Measurements from ENCODE around the gene NUDCD2.
"Not testable (repeated sequence)": the region's sequence is repeated elsewhere in the genome, so short reads cannot be mapped to it uniquely, and the experiment has no call there.

NUDCD2 gene

DNA sequence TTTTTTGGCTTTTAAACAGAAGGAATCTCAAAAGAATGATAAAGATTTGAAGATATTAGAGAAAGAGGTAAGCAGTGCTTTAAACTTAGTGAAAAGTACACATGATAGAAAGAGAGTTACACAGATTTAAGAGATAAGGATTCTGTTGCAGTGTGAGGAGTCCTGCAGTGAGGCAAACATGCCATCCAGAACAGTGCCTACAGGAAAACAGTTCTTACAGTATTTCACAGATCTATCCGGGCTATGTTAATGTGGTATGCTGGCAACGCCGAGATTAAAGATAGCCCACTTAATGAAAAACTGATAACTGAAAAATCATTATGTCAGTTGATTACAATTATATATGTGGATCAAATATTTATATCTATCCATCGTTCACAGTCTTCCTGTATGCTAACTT, 7.8 kb upstream of the NUDCD2 start:
- DNase-seq (ENCODE audit: low spot score), result no peak

DNA sequence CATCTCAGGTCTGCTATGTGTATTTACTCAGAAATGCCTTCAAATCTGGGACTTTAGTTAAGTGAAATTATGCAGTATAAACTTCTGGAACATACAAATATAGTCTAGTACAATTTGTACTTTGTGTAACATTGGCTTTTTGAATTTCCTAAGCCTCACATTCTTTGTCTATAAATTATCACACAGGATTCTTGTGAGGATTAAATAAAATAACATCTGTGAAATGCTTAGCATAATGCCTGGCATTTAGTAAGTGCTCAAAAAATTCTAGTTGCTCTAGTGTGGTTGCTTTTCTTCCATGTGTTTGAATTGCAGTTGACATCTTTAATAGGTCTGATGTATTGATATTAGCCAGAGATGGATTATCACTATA, 3.1 kb upstream of the NUDCD2 start:
- no peak for DNase-seq (ENCODE audit: low spot score)

DNA sequence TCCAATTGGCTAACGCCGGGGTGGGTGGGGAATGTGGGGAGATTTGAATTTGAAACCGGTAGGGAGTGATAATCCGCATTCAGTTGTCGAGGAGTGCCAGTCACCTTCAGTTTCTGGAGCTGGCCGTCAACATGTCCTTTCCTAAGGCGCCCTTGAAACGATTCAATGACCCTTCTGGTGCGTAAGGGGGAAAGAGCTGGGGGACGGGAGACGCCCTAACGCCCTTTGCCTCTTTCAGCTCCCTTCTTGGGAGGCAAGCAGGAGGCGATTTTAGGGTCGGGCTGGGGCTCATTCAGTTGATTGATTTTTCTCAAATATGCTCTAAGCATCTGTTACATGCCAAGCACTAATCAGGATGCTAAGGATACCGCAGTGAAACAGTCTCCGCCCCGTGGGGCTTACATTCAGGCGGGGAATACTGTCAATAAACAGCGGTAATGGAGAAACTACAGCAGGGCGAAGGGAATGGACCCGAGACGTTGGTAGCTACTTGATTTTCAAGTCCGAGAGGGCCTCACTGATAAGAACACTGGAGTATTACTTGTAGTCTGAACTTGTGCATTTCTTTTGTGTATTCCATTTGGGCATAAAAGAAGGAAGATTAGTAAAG, 765 bp upstream of the NUDCD2 start, which contains the start of gene HMMR:
HMMR (plus strand) TSS at position 71 of the 610 bp plus-strand sequence; CDS start at position 132, 61 bp downstream.
- DNase-seq (ENCODE audit: low spot score), result no peak

DNA sequence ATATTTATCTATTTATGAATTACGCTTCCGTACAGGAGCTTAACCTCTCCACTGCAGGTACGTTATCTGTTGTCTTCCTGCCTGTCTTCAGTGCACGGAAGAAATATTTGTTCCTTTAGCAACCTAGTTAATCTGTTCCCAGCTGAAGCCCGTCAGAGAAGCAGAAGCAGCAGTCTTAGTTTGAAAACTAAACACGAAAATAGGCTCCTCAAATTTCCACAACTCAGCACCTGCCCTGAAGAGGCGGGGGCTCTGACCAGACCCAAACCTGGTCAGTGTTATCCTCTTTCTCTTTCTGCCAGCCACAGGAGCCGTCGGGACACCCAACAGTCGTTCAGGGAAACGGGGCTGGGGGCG, 462 bp downstream of the NUDCD2 start:
- no peak for DNase-seq (ENCODE audit: low spot score)

DNA sequence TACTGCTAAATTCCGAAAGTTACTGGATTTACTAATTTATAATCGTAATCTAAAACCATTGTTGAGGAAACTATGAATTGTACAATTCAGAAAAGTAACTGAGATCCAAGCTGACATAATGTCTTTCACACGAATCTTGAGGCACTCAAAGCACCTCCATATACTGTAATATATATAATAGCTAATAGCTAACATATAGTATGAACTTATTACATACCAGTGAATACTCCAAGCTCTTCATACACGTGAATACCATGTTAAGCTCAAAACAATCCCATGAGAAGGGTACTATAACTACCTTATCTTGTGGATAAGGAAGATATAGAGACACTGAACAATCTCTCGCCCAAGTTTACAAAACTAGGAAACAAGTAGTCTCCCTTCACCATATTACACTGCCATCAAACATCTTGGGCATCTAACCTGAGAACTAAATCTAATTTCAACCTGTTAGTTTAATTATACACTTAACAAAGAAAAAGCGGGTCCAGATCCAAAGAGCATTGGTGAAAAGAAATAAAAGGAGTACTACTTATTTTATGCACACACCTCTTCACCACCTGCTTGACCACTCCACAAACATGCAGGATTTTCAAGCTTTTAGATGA, 1.0 kb downstream of the NUDCD2 start:
- no peak for DNase-seq (ENCODE audit: low spot score)

DNA sequence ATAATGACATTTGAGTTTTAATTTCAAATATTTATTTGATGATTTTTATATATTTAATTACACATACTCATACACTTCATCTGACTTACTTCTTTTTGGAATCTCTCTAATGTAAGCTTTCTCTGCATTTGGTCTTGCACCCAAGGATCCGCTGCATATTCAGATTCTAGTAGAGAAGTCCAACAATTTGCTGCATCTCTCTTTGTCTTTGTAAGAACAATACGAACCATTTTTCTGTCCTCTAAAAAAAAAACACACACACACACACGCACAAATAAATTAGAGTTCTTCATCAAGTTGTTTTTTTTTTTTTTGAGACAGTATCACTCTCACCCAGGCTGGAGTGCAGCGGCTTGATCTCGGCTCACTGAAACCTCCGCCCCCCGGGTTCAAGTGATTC, 3.1 kb downstream of the NUDCD2 start:
- no peak for DNase-seq (ENCODE audit: low spot score)

DNA sequence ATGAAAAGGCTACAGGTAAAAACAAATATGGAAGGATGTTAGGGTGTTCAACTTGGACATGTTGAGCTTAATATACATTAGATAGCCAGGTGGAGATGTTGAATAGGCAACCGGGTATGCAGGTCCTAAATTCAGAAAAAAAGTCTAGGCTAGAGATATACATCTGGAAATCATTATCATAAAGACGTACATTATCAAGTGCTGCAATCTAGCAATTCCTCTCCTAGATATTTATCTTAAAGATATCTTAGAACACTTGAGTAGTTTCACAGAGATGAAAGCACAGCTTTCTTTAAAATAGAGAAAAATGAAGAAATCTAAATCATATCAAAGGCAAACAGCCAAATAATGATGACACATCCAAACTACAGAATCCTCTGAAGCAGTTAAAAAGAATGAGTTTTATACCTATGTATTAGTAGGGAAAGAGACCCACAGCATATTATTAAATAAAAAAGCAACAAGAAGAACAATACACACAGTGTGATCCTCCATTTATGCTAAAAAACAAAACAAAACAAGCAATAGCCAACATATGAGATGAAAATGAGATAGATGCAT, 3.8 kb downstream of the NUDCD2 start:
- no peak for DNase-seq (ENCODE audit: low spot score)

DNA sequence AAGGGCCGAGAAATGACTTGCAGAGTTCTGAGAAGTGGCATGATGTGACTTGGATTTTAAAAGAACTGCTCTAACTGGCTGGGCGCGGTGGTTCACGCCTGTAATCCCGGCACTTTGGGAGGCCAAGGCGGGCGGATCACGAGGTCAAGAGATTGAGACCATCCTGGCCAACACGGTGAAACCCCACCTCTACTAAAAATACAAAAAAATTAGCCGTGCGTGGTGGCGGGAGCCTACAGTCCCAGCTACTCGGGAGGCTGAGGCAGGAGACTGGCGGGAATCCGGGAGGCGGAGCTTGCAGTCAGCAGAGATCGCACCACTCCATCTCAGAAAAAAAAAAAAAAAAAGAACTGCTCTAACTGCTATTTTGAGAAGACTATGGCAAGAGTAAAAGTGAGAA, 4.5 kb downstream of the NUDCD2 start:
- not testable (repeated sequence) for DNase-seq (ENCODE audit: low spot score)

DNA sequence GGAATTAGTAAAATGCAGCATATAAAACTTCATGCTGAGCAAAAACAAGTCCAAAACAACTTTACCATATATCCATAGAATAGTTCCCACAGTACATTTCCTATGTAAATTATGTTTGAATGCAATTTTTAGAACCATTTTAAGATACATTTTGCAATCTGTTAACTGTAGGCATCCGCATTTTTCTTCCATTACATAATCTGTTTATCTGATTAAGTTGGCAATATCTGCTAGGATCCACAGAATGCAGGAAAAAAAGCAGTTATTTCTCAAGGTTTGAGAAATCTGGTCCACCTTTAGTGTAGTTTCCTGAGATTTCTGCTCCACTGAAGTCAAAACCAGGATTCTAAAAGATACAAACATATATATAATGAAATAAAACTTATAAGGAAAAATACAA, 6.2 kb downstream of the NUDCD2 start:
- DNase-seq (ENCODE audit: low spot score), result no peak

DNA sequence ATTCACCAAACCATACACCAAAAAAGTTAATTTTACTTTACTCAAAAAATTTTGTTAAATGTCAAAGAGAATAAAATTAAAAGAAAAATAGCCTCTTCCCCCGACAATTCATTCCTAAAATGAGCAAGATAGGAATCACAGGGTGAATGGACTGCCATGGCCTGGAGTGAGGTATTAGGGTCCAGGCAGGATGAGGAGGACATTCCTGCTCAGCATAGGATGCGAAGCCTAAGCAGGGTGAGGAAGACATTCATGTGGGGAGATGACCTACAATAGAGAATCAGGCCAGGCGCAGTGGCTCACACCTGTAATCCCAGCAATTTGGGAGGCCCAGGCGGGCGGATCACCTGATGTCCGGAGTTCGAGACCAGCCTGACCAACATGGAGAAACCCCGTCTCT, 8.4 kb downstream of the NUDCD2 start:
- DNase-seq (ENCODE audit: low spot score), result no peak

DNA sequence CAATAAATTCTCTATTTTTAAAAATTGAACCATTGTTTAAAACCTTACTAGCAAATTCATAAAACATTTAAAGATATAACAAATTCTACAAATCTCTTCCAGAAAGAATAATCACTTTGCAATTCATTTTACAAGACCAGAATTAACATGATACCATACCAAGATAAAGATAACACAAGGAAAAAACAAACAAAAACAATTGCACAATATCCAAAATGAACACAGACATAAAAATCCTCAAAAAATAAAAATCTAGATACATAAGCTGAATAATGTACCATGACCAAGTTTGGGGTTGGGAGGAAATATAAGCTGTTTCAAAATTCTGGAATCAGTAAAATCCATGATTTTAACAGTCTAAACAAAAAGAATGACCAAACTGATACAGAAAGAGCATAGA, 11.4 kb downstream of the NUDCD2 start:
- DNase-seq (ENCODE audit: low spot score), result no peak

DNA sequence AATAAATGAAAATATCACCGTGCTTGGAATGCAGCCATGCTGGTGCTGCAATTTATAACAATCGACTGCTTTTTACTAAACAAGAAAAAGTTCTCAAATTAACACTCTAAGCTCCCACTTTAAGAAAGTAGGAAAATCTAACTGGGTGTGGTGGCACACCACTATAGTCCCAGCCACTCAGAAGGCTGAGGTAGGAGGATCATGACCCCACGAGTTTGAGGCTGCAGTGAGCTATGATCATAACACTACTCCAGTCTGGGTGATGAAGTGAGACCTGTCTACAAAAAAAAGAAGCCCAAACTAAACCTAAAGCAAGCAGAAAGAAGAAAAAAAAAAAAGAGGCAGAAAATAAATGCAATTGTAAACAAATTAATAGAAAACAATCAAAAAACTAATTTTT, 12.0 kb downstream of the NUDCD2 start:
- DNase-seq (ENCODE audit: low spot score), result no peak

DNA sequence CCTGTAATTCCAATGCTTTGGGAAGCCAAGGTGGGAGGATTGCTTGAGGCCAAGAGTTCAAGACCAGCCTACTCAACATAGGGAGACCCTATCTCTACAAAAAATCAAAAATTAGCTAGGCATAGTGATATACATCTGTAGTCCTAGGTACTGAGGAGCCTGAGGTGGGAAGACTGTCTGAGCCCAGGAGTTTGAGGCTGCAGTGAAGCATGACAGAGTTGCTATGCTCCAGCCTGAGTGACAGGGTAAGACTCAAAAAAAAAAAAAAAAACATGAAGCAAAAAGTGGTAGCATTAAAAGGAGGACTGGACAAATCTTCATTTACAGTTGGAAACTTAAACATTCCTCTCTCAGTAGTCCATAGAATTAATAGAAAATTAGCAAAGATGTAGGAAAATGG, 12.7 kb downstream of the NUDCD2 start:
- no peak for DNase-seq (ENCODE audit: low spot score)

DNA sequence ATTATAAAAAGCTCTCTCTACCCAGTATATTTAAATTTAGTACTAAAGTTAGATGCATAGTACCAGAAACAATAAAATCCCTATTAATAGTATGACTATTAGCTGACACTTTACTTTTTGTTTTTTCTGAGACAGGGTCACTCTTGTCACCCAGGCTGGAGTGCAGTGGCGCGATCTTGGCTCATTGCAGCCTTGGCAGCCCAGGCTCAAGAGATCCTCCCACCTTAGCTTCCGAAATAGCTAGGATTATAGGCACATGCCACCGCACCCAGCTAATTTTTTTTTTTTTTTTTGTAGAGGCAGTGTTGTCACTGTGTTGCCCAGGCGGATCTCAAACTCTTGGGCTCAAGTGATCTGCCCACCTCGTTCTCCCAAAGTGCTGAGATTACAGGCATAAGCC, 14.6 kb downstream of the NUDCD2 start:
- no peak for DNase-seq (ENCODE audit: low spot score)

DNA sequence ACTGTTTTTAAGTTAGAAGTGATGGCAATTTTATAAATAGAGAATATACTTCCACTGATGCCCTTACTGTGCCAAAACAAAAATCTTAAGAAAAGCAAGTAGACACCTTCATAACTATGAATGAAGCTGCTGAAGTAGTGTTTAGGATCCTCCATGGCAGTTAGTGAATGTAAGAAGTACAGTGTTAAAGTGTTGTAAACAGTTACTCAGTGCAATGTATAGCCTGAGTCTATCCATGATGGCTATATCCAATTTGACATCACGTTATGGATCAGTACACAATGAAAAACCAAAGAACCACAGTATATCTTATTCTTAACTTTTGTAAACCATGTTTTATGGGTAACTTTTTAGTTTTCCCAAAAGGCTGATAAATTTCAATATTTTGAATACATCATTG, 15.4 kb downstream of the NUDCD2 start:
- DNase-seq (ENCODE audit: low spot score), result no peak

DNA sequence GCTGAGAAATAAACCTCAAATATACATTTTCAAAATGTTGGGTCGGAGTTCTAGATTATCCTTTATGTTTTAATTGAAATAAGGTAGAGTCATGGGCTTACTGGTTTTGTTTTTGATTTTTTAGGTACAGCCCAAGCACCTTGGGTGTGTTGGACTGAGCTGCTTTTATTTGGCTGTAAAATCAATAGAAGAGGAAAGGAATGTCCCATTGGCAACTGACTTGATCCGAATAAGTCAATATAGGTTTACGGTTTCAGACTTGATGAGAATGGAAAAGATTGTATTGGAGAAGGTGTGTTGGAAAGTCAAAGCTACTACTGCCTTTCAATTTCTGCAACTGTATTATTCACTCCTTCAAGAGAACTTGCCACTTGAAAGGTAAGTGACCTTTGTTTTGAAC, 18.9 kb downstream of the NUDCD2 start:
- no peak for DNase-seq (ENCODE audit: low spot score)

DNA sequence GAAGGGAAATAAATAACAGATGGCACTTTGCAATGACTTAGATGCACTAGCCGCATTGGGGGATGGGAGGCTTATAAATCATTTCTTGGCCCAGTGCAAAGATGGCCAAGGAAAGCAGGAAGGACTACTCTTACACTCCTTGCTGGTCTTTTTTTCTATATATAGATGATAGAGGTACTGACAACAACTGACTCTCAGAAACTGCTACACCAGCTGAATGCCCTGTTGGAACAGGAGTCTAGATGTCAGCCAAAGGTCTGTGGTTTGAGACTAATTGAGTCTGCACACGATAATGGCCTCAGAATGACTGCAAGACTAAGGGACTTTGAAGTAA, 20.8 kb downstream of the NUDCD2 start:
- DNase-seq (ENCODE audit: low spot score), result no peak

DNA sequence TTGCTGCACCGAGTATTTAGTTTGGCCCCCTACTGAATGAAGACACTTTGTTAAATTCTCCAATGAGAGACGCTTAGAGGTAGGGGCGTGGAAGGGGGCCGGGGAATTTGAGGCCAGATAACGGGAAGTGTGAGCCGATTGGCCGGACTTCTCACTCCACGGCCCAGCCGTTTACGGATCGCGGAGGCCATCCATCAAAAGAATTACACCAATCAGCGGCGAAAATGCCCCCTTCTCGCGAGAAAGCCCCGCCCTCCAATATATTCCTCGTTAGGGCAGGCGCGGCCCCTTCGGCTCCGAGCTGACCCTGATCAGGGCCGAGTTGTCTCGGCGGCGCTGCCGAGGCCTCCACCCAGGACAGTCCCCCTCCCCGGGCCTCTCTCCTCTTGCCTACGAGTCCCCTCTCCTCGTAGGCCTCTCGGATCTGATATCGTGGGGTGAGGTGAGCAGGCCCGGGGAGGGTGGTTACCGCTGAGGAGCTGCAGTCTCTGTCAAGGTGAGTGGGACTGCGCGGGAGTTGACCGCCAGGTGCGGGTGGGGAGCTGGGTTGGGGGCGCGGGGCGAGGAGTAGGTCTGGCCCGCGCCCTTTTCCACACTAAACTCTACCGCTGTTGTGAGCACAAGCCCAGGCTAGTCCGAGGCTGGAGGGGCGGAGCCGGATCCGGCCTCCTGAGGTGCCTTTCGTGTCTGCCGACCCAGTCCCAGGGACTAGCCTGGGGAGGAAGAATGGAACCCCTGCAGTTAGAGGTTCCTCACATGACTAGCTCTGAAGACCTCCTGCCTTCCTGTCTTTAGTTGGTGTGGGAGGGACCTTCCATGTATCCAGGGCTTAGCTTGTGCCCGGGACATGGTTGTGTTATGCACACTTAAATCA, 22.4 kb downstream of the NUDCD2 start, which contains the start of gene CCNG1:
CCNG1 (plus strand) TSS at position 287 of the 874 bp plus-strand sequence. CDS start 1,662 bp downstream, outside the sequence.
- DNase-seq (ENCODE audit: low spot score), result peak; percentile 92

DNA sequence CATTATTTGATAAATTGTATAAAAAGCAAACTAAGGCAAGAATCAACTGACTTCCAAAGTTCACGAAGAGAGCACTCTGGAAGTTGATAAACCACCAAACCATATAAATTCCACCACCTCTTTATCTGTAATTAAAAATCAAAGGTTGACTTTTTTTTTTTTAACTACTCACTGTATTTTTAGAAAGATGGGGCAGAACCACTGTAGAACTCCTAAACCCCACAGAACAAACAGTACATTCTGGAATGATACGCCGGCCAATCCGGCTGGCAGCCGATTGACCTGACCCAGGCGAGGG, 22.9 kb downstream of the NUDCD2 start:
- no peak for DNase-seq (ENCODE audit: low spot score)

DNA sequence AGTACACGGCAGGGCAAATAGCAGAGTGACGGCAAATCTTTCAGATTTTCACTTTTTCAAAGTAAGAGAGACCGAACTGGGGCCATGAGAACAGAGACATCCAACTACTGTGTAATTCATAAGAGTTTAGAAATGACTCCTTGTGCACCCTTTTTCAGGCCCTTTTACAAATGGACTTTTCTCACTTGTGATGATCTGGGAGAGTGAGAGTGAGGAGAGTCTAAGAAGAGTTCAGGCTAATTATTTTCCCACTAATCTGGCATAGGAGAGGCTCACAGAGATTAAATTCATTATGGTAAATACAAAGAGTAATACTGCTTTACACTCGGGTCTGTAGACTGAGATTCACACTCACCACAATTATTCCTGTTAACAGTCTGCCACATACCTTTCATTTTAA, 23.4 kb downstream of the NUDCD2 start:
- DNase-seq (ENCODE audit: low spot score), result no peak

DNA sequence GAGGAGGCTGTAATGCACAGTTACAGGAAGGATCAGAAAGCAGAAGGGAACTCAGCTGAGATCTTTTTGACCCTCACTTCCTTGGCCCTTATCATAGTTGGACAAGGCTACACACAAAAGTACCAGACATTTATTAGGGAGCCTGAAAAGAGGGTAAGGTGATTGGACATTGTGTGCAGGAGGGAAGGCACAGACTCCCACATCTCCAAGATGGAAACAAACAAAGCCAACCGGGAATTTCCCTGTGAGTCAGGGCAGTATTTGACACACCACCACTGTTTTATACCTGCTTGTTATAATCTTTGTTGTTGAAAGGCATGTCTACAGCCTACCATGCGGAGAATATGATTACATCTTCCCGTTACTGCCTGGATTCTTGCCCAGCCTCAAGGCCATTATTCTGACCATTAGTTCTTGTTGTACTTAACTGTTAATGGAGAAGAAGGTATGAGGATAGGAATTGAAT, 25.5 kb downstream of the NUDCD2 start:
- no peak for DNase-seq (ENCODE audit: low spot score)

DNA sequence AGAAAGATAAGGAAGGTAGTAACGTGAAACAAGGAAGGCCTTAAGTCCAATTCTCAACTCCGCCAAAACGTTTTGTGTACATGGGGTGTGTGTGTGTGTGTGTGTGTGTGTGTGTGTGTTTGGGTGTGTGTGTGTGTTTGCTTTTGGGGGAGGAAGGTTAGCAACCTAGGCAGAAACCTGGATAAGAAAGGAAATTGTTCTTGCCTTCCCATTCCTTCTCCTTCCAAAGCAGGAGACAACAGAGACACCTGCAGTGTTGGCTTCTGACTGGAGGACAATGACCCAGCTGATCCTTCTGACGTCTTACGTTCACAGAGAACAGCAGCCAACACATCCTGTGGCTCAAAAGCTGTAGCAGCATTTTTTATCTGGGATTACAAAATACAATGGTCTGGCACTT, 26.6 kb downstream of the NUDCD2 start:
- DNase-seq (ENCODE audit: low spot score), result no peak

DNA sequence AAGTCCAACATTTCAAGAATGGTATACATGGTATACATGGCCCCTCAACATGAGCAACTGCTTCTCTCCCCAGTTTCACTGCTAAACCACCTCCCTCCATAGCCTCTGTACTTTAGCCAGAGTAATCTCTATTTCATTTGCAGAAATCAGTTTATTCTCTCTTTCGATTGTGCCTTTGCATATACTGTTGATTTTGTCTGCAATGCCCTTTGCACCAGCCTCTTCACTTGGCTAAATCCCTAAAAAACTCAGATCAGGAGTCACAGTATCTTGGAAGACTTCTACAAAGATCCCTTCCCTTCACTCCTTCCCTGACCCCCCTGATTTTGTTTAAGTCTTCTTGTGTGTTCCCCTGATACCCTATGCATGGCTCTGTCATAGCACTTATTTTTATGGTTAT, 27.4 kb downstream of the NUDCD2 start:
- no peak for DNase-seq (ENCODE audit: low spot score)

Data from hepatic stellate cell (primary cell).